Kidney capillary endothelial cell (primary cell): Measurements from ENCODE around the gene SYT8.

ENCODE experiments used
- DNase-seq: peaks from one replicate; pipeline ENCODE4 v3.0.0-alpha.2; 2018; ENCODE audit warnings: low spot score

SYT8 gene

DNA sequence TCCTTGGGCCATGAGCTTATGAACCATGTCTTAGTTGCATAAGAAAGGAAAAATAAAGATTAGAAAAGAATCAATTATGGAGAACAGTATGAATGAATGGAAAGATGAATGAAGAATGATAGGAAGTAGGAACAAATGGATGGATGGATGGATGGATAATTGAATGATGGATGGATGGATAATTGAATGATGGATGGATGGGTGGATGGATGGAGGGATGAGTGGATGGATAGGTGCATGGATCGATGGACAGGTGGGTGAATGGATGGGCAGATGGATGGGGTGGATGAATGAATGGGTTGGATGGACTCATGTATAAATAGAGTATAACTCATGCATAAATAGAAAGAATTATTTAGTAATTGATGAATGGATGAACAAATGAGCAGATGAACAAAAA is 25.3 kb downstream of the SYT8 start:
- no peak for DNase-seq

DNA sequence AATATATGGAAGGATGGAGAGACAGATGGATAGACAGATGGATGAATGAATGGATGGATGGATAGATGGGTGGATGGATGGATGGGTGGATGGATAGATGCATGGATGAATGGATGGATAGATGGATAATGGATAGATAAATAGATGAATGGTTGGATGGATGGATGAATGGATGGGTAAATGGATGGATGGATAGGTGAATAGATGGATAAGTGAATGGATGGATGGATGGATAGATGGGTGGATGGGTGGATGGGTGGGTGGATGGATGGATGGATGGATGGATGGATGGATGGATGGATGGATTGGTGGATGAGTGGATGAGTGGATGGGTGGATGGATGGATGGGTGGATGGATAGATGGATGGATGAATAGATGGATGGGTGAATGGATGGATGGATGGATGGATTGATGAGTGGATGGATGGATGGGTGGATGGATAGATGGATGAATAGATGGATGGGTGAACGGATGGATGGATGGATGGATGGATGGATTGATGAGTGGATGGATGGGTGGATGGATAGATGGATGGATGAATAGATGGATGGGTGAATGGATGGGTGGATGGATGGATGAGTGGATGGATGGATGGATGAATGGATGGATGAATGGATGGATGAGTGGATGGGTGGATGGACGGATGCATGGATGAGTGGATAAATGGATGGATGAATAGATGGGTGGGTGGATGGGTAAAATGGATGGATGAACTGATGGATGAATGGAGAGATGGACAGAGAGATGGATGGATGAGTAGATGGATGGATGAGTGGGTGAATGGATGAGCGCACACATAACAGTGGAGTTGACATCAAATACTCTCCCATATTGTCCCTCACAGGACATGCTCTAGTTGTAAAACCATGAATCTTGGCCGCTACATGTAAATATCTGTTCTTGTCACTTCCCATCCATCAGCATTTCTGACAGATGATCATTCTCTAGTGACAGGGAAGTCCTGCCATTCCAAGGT is 26.9 kb downstream of the SYT8 start:
- DNase-seq = no peak

DNA sequence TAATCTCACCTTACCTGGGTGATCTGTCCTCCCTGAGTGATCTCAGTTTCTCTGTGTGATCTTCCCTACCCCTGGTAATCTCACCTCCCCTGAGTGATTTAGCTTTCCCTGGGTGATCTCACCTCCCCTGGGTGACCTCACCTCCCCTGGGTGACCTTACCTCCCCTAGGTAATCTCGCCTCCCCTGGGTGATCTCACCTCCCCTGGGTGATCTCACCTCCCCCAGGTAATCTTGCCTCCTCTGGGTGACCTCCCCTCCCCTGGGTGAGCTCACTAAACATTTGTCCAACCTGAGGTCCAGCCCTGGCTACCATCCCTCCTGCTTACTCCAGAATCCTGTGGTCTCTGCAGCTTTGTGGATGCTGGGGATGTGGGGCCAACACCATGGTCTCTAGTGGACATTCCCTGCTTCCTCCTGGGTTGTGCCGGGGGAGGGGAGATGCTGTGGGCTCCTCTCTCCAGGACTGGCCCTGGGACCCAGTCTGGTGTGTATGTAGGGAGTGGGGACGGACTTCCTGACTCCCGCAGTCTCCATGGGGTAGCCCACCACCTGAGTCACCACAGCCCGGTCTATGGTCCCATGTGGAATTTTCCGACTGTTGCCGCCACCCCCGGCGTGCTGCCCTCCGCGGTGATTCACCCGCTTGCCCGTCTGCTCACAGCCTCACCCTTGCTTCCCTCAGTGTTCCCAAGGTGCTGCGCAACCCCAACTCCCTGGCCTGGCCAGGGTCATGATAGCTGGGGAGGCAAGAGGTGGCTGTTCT is 28.0 kb downstream of the SYT8 start:
- DNase-seq = no peak

DNA sequence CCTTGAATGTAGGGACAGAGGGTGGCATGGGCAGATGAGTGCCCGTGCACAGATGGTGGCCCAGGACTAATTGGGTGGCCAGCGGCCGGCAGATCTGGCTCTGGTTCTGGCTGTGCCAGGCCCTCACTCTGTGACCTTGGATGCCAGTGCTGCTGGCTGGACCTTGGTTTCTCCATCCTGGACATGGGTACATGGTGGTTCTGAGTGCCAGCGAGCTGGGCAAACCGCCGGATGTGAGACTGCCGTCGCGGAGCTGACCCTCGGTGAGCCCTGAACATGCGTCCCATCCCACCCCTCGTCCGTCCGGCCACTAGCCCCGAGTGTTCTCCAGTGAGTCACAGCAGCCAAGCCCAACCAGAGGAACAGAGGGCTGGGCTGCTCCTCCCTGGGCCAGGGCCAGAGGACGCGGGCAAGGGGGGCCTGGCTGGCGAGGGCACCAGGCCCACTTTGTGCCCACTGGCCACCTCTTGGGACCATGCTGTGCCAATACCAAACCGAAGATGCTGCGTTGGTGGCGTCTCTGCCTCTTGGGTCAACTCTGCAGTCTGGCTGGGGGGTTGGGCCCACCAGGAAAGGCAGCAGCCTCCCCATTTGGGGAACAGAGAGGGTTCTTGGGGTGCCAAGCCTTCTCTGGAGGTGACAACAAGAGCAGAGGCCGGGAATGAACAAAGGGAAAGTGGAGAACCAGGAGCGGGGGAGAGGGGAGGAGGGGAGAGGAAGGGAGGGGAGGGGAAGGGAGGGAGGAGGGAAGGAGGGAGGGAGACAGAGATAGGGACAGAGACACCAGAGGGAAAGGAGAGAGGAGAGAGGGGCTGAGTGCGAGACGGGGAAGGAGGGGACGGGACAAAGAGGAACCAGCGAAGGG is 28.8 kb downstream of the SYT8 start:
- peak; percentile 89 for DNase-seq

DNA sequence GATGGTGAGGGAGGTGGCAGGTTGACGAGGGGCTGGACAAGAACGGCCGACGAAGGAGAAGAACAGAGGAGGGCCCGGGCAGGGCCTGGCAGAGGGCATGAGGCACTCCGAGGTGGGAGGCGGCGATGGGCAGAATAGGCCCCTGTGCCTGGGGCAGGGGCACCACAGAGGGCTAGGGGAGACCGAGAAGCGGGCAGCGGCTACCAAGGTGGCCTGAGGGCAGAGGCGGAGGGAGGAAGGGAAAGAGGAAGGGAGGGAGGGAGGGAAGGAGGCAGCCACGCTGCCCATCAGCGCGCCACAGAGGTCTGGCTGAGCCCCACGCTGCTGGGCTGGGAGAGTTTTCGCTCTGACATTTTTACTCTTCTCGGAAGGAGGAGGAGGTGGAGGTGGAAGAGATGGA is 29.4 kb downstream of the SYT8 start:
- no peak for DNase-seq

DNA sequence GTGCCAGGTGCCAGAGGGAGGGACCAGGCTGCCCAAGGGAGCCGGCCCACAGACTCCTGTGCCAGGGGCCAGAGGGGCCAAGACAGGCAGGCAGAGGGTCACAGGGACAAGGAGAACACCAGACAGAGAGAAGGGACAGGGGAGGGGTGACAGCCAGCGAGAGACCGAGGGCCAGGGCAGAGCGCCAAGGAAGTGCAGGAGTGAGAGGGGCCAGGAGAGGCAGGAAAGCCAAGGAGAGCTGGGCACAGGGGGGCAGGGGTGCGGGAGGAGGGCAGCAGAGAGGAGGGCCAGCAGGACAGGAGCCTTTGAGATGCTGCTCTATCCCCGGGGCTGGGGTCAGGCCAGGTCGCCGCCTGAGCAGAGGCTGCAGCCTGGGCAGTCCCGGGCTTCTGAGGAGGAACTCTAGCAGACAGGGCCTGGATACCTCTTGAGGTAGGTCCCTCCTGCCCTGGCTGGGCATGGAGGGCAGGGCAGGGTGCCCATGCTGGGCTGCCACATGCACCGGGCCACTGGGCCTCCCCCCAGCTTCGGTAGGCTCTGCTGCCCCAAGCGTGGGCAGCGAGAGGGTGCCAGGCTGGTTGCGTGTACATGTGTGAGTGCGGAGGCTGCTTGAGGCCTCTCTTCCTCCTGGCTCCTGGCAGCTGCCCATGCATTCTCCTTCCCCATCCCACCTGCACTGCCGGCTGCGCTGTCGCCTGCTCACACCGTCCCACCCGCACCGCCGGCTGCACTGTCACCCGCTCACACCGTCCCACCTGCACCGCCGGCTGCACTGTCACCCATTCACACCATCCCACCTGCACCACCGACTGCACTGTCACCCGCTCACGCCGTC is 30.3 kb downstream of the SYT8 start:
- no peak for DNase-seq

DNA sequence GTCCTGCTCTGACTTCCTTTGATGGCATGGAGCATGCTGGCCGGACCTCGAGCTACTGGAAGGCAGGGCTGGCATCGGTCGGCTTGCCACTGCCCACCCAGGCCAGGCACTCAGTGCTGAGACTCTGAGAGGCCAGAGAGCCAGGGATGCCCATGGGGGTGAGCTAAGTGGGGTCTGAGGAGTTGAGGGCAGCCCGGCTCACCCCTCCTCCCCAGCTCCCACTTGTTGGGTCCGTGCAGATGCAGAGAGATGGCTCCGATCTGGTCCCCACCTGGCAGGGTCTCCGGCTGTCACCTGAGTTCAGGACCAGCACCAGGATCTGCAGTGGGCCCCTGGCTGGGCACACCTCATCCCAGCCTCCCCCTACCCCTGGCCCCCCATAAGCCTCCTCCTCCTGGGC is 31.4 kb downstream of the SYT8 start:
- DNase-seq = no peak

DNA sequence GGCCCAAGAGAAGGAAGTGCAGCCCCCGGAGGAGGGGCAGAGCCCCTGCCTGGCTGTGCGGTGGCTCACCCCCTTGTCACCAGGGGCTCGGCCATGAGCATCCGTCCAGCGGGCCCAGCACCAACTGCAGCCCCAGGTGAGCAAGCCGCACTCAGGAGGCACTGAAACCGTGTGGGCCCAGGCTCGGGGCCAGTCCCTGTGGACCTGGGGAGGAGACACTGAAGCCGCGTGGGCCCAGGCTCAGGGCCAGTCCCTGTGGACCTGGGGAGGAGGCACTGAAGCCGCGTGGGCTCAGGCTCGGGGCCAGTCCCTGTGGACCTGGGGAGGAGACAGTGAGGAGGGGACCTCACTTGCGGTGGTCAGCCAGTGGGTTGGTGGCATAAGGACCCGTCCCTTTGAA is 32.0 kb downstream of the SYT8 start:
- no peak for DNase-seq

DNA sequence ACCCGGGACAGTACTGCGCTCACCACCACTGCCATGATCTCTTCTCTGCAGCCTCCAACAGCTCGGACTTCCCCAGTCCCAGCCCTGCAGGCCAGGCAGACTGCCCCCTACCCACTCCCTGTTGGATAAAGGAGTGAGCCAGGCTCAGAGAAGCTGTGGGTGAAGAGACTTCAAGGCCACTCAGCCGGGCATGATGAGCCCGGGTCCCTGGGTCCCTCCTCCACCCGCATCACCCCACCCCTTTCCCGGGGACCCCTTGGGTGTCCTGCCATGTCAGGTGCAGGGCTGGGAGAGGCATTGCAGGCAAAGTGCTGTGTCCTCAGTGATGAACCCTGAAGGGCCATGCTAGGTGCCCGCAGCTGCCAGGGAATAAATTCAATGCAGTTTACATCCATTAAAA is 32.6 kb downstream of the SYT8 start:
- no peak for DNase-seq

DNA sequence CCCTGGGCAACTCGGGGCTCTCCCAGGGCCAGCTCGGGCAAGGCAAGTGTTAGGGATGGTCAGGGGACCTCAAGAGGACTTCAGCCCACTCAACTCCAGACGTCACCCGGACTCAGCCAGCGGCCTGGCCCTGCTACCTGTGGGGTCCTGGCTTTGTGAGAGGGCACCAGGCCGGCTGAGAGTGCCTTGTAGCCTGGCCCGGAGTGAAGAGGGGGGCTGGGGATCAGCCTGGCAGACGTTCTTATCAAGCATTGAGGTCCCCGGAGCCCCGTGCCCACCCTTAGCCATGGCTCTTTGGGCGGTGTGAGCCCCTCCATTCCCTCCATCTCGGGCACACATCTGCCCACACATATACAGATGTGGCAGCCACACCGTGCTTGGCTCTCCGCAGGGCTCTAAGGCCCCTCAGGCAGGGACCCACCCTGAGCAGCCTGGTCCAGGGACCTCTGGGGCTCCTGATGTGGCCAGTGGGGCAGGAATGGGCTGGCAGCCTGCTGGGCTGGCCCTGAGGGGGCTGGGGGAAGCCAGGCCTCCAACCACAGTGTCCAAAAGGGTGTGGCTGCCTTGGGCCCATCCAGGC is 33.4 kb downstream of the SYT8 start:
- no peak for DNase-seq

DNA sequence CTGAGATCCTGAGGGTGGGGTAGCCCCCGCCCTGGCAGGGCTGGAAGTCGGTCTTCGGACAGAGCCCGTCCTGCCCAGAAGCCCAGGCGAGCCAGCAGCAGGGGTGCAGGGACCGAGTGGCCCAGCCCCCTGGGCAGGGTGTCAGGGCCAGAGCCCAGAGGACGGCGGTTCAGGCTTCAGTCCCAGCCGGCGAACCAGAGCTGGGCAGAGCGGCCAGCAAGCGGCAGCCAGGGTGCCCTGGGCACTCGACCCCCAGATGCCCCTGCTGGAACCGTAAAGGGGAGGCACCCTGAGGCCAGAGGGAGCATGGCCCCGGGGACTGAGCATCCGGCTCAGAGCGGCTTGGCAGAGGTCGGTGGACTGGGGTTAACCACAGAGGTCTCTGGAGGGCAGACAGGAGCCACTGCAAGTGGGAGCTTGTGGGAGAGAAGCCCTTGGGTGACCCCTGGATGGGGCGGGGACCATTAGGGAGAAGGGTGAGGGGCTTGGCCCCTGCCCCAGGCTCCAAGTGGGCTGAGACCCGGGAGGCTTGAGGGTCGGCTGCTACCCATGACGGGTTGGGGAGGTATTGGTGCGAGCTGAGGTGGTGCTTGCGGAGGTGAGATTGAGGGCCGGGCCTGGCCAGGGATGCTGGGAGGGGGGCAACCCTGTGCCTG is 34.0 kb downstream of the SYT8 start:
- no peak for DNase-seq

DNA sequence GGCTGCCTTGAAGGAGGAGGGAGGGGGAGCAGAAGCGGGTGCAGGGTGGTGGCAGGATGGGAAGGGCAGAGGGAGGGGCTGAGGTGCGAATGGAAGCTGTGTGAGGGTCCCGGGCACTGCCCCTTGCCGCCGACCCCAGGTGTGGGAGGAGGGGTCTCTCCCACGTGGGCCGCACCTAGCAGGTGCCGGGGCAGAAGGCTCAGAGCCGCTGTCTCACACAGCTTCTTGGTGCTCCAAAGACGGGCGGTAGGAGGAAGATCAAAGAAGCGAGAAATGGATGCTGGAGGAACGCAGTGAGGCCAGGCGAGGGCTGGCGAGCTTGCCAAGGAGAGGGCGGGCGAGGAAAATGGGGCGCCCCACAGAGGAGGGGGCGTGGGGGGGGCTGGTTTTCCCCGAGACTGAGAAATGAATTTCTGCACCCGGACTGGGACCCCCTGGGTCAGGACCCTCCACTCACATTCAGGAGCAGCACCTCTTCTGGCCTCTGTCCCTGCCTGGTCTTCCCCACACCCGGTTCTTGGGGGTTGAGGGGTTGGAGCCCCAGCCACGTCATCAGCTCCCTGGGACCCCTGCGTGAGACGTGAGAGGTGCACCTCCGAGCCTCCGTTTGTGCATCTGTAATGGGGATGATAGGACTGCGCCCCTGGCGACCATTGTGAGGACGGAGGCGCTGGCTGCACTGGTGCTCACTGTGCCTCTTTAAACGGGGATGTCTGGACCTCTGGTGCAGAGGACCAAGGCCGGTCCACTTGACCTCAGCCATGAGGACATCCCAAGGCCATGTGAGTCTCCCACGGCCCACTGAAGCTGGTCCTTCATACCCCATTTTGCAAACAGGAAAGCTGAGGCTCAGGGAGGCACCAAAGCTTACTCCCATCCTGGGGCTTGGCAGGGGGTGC is 34.9 kb downstream of the SYT8 start:
- DNase-seq = no peak

DNA sequence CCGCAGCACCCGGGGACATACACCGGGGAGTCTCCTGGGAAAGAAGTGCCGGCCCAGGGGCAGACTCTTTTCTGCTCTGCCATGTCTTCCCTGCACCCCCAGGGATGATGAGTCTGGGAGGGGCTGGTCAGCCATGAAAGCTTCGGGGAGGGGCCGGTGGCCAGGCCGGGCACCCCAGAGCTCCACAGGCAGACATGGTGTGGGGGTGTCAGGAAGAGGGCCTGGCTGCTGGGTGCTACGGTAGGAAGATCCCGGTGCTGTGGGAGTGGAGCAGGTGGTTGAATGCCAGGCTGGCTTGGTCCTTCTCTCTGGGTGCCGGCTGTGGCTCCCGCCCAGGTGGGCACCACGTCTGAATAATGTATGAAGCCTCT is 35.5 kb downstream of the SYT8 start:
- DNase-seq = no peak

DNA sequence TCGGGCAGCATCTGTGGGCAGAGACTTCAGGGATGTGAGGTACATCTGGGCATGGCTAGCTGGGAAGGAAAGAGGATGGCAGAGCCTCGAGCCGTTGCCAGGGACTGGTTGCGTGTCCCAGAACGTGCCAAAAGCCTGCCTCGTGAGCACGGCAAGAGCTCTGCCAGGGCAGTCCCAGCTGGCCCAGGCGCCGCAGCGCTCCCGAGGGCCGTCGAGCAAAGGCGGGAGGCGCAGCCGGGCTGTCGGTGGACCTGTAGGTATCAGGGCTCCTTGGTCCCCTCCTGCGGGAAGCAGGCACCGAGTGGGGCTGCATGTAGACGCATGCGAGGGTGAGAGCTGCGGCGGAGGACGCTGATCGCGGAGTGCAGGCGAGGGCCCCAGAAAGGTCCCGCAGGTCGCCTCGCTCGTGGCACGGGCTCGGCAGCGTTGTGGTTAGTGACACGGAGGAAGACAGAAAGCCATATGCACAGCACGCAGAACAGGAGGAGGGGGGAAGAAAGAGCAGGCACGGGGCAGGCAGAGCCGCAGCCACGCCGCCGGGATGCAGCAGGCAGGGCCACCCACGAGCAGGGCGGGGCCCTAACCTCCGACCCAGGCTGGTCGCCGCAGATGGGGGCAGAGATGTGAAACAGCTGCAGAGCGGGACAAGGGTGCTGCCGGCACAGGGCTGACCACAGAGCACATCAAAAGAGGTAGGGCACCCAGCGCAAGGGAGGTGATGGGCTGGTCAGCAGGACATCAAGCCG is 36.1 kb downstream of the SYT8 start:
- DNase-seq = no peak

DNA sequence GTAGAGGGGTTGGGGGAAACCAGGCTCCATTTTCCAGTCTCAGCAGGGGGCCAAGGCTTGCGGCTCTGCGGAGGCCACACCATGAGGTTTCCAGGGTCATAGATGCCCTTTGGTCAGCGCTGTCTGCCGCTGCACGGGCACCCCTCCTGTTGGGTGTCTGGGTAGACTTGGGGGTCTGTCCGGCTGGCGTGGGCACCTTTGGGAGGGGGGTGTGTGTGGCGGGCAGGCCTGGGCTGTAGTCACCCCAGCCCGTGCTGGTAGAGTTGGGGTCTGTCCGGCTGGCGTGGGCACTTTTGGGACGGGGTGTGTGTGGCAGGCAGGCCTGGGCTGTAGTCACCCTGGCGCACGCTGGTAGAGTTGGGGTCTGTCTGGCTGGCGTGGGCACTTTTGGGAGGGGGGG is 36.7 kb downstream of the SYT8 start:
- no peak for DNase-seq

DNA sequence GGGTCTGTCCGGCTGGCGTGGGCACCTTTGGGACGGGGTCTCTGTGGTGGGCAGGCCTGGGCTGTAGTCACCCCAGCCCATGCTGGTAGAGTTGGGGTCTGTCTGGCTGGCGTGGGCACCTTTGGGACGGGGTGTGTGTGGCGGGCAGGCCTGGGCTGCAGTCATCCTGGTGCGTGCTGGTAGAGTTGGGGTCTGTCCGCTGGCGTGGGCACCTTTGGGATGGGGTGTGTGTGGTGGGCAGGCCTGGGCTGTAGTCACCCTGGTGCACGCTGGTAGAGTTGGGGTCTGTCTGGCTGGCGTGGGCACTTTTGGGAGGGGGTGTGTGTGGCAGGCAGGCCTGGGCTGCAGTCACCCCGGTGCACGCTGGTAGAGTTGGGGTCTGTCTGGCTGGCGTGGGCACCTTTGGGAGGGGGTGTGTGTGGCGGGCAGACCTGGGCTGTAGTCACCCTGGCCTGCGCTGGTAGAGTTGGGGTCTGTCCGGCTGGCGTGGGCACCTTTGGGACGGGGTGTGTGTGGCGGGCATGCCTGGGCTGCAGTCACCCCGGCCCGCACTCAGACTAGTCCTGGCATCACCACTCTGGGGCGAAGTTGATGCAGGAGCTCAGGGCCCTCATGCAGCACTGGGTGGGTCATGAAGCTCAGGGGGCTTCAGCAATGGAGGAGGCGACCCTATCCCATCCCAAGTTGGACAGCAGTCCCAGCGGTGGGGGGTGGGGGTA is 37.6 kb downstream of the SYT8 start:
- no peak for DNase-seq

DNA sequence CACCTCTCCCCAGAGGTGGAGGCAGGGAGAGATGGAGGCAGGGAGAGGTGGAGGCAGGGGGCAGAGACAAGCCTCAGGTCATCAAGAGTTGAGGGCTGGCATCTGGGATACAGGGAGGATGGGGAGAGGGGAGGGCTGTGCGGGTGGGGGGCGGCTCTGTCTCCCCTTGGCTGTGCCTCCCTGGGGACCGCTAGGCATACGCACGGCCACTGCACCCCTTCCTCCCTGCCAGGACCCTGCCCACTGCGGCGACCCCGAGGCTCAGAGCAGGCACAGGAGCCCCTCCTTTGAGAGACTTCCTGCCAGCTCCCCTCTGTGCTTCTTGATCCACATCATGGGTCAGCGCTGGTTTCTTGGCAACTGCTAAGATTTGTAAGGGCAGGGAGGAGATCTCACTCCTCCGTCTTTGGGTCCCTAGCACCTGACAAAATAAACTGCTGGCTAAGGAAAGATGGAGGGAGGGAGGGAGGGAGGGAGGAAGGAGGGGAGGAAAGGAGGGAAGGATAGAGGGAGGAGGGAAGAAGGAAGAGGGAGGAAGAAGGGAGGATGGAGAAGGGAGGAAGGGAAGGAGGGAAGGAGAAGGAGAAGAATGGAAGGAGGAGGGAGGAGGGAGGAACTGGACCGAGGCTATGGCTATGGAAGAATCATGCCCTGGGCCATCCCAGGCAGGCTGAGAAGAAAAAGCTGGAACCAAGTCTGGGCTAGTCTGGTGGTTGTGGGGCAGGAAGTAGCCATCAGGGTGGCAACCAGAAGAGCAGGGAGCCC is 38.4 kb downstream of the SYT8 start:
- no peak for DNase-seq
